ENCODE measurements around the gene KRTDAP.

DNA sequence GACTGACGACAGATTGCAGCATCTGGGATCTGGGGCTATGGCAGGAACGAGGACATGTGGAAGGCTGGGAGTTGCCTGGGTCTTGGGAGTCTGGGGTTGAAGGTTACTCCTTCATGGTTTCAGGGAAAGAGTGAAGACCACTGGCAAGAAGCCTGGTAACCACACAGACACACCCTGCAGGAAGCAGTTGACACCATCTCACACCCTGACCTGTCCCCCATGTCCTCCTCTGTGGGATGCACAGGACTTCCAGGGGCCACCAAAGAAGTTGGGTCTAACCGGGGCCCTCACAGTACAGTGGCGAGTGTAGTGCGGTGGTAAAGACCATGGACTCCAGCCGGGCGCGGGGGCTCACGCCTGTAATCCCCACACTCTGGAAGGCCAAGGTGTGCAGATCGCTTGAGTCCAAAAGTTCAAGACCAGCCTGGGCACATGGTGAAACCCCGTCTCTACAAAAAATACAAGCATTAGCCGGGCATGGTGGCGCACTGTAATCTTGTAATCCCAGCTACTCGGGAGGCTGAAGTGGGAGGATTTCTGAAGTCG is 52.8 kb downstream of the KRTDAP start:
- TF ChIP-seq POLR2A (IDR thresholded peaks at IDR 0.05): no peak
- TF ChIP-seq, protein P1, sequence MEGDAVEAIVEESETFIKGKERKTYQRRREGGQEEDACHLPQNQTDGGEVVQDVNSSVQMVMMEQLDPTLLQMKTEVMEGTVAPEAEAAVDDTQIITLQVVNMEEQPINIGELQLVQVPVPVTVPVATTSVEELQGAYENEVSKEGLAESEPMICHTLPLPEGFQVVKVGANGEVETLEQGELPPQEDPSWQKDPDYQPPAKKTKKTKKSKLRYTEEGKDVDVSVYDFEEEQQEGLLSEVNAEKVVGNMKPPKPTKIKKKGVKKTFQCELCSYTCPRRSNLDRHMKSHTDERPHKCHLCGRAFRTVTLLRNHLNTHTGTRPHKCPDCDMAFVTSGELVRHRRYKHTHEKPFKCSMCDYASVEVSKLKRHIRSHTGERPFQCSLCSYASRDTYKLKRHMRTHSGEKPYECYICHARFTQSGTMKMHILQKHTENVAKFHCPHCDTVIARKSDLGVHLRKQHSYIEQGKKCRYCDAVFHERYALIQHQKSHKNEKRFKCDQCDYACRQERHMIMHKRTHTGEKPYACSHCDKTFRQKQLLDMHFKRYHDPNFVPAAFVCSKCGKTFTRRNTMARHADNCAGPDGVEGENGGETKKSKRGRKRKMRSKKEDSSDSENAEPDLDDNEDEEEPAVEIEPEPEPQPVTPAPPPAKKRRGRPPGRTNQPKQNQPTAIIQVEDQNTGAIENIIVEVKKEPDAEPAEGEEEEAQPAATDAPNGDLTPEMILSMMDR (IDR thresholded peaks at IDR 0.05): no peak

Data from breast epithelium (tissue), 3 donors.